GM18502 (cell line): ENCODE data around the gene WNT6.

Source experiments
- ATAC-seq: cut with Tn5 transposase; IDR thresholded peaks from one replicate; pipeline ENCODE4 v1.9.1; 2021; ENCODE audit warnings: mild to moderate bottlenecking; ENCODE audit not compliant: unreplicated experiment, poor library complexity

The WNT6 gene

GRCh38 chr2:218856167-218856895 lies 3.3 kb upstream of the WNT6 start:
- no peak for ATAC-seq

DNA sequence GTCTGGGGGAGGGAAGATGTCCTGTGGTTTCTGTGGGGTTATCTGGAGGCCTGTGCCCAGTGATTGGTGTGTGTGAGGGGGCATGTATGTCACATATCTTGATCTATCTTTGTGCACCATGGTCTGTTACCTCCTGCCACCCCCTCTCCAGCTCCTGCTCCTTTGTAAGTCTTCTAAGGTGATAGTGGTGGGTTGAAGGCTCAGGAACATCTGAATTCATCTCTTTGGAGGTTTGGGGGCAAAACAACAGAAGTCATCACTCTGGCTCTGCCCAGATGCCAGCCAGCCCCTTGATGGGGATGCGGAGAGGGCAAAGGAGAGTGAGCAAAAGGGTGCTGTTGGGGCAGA lies 2.7 kb upstream of the WNT6 start:
- ATAC-seq, result no peak

GRCh38 chr2:218857371-218858137 lies 2.1 kb upstream of the WNT6 start:
- ATAC-seq, result no peak

DNA sequence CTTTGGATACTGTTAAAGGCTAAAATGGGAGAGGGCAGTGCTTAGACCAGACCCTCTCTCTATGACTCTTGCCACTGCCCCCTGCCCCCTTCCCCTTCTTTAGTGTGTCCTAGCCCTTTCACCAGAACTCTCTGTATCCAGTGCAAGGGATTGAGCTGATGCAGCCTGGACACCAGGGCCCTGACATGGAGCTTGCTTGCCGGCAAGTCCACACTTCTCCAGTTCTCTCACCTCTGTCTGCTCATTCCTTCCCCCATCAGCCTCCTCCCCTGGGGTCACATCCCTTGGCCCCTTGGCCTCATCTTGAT lies 1.5 kb upstream of the WNT6 start:
- ATAC-seq, result no peak

GRCh38 chr2:218858671-218859555 lies 692 bp upstream of the WNT6 start:
- no peak for ATAC-seq

- no peak for ATAC-seq
Measured at GRCh38 chr2:218859988-218860831, 605 bp downstream of the WNT6 start.

- ATAC-seq, result no peak
Measured at GRCh38 chr2:218860950-218861381, 1.4 kb downstream of the WNT6 start.

GRCh38 chr2:218861645-218862318 lies 2.2 kb downstream of the WNT6 start:
- ATAC-seq, result no peak

- ATAC-seq, result no peak
Measured at GRCh38 chr2:218863021-218863520, 3.5 kb downstream of the WNT6 start.

- no peak for ATAC-seq
Measured at GRCh38 chr2:218865396-218865795, 5.8 kb downstream of the WNT6 start.

DNA sequence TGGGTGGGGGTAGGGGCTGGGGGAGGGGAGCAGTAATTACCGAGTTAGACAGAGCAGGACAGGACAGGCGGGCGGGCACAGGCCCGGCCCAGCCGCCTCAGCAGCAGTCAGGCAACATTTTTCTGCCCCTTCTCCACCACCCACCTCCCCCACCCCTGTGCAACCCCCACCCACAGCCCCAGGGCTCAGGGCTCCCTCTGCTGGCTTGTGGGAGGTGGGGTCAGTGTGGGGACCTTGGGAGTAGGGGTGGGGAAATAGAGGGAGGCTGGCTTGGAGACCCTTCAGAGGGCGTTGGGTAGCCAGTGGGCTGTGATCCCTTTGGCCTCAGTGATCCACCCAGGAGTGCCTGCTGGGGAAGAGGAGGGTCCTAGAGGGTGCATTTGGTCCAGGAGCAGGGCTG lies 6.4 kb downstream of the WNT6 start:
- ATAC-seq, result no peak

DNA sequence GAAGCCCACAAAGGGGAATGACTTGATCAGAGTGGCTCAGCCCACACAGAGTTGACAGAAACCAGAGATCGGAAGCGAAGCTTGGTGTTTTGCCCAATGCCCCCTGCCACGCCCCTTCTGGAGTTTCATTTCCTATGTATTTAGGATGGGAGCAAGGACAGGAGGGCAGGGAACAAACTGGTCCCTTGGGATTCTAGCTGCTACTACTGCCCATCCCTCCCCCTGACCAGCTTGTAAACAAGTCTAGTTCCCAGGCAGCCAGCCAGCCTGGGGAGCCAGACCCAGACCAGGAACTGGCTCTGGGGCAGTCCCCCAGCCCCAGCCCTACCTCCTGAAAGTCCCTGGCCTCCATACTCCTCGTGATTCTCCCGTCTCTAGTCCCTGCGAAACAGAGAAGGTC lies 8.3 kb downstream of the WNT6 start:
- ATAC-seq, result no peak

DNA sequence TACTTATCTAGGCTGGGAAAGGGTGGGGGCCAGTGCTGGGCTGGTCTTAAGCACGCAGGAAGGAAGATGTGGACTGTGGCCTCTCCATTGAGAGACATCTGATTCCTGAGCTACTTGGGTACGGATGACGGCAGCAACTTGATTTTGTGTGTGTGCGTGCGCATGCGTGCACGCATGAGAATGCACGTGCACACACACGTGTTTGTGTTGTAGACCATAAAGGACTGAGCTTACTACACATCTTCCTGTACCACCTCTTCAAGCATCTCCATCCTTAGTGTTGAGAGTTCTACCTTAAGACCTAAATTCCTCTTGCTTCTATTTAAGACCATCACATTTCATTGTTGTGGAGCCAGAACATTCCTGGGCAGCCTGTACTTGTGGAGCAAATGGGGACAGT lies 9.5 kb downstream of the WNT6 start:
- ATAC-seq, result no peak

GRCh38 chr2:218870984-218871344 lies 11.4 kb downstream of the WNT6 start:
- no peak for ATAC-seq

GRCh38 chr2:218871345-218872302 lies 12.0 kb downstream of the WNT6 start:
- ATAC-seq, result no peak

DNA sequence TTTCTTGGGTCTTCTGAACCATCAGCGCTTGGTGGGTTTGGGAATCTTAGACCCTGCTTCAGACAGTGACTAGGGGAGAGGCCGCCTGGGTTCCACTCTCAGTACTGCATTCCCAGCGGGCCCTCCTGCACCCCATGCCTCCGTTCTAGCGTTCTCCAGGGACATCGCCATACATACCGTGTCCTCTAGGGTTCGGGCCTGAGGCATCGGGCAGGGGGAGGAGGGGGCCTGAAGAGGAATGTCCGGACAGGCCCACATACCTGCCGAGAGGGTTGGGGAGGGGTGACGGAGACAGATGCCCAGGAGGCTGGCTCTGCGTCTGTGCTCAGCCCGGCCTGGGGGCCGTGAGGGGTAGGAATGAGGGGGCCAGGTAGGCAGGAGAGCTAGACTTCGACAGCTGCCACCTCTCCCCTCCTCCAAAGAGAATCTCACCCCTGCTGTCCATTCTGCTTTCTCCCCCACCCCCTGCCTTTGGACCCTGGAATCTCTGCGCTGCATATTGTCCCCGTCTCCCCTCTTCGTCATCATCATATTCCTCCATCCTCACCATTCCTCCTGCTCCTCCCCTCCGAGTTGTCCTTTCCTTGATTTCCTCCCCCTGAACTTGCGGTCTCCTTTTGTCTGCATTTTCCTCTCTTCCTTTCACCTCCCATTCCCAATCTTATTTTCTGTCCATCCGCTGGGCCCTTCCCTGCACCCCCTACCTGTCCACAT lies 13.2 kb downstream of the WNT6 start:
- no peak for ATAC-seq

DNA sequence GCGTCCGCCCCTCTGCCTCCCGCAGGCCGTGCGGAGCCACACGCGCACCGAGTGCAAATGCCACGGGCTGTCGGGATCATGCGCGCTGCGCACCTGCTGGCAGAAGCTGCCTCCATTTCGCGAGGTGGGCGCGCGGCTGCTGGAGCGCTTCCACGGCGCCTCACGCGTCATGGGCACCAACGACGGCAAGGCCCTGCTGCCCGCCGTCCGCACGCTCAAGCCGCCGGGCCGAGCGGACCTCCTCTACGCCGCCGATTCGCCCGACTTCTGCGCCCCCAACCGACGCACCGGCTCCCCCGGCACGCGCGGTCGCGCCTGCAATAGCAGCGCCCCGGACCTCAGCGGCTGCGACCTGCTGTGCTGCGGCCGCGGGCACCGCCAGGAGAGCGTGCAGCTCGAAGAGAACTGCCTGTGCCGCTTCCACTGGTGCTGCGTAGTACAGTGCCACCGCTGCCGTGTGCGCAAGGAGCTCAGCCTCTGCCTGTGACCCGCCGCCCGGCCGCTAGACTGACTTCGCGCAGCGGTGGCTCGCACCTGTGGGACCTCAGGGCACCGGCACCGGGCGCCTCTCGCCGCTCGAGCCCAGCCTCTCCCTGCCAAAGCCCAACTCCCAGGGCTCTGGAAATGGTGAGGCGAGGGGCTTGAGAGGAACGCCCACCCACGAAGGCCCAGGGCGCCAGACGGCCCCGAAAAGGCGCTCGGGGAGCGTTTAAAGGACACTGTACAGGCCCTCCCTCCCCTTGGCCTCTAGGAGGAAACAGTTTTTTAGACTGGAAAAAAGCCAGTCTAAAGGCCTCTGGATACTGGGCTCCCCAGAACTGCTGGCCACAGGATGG lies 14.0 kb downstream of the WNT6 start:
- ATAC-seq, result no peak
